OCI-LY1 (cell line): ENCODE measurements around the gene PRSS8.

Source experiments
- H2AFZ ChIP-seq: fragments of 200-600 bp; sonication (generic), shearing (Covaris generic); 2 replicates; pipeline ENCODE4 v1.6.0; 2014; ENCODE audit warnings: antibody characterized with exemption, mild to moderate bottlenecking, low read length
- H3F3A ChIP-seq: fragments of 200-600 bp; sonication (generic), shearing (Covaris generic); 2 replicates; pipeline ENCODE4 v1.6.0; 2014; ENCODE audit warnings: mild to moderate bottlenecking, antibody characterized with exemption, low read length, moderate library complexity; ENCODE audit not compliant: insufficient read depth
- H3K27ac ChIP-seq: fragments of 200-600 bp; sonication (generic); 2 replicates; pipeline ENCODE4 v1.5.1; 2014; ENCODE audit warnings: low read length, mixed run types, mild to moderate bottlenecking, low read depth; ENCODE audit not compliant: poor library complexity, severe bottlenecking
- H3K27me3 ChIP-seq: fragments of 200-600 bp; sonication (generic); 2 replicates; pipeline ENCODE4 v1.6.0; 2014; ENCODE audit warnings: antibody characterized with exemption, mild to moderate bottlenecking, low read length, moderate library complexity; ENCODE audit not compliant: insufficient read depth
- H3K36me3 ChIP-seq: fragments of 200-600 bp; sonication (generic); 2 replicates; pipeline ENCODE4 v1.6.1; 2014; ENCODE audit warnings: mild to moderate bottlenecking, antibody characterized with exemption, low read length, moderate library complexity, mixed read lengths; ENCODE audit not compliant: insufficient read depth
- H3K4me1 ChIP-seq: fragments of 200-600 bp; sonication (generic); 2 replicates; pipeline ENCODE4 v1.5.1; 2014; ENCODE audit warnings: mild to moderate bottlenecking, low read length, moderate library complexity; ENCODE audit not compliant: insufficient read depth, severe bottlenecking
- H3K4me2 ChIP-seq: fragments of 200-600 bp; sonication (generic), shearing (Covaris generic); 2 replicates; pipeline ENCODE4 v1.6.1; 2014; ENCODE audit warnings: low read length
- H3K4me3 ChIP-seq: fragments of 200-600 bp; sonication (generic); 2 replicates; pipeline ENCODE4 v1.5.1; 2014; ENCODE audit warnings: low read length, low read depth, mild to moderate bottlenecking, mixed read lengths; ENCODE audit not compliant: poor library complexity, severe bottlenecking
- H3K79me2 ChIP-seq: fragments of 200-600 bp; shearing (Covaris generic); 2 replicates; pipeline ENCODE4 v1.6.1; 2016; ENCODE audit warnings: mixed run types, low read length, mixed read lengths; ENCODE audit not compliant: insufficient read depth
- H3K9ac ChIP-seq: fragments of 200-600 bp; sonication (generic), shearing (Covaris generic); 2 replicates; pipeline ENCODE4 v1.6.1; 2014; ENCODE audit warnings: mild to moderate bottlenecking, low read length, mixed read lengths
- H3K9me2 ChIP-seq: fragments of 200-600 bp; sonication (generic), shearing (Covaris generic); 2 replicates; pipeline ENCODE4 v1.6.1; 2014; ENCODE audit warnings: low read depth, mild to moderate bottlenecking, low read length, mixed read lengths
- H3K9me3 ChIP-seq: fragments of 200-600 bp; shearing (Covaris generic); 2 replicates; pipeline ENCODE4 v1.6.1; 2014; ENCODE audit warnings: low read length, mixed read lengths
- H4K20me1 ChIP-seq: fragments of 200-600 bp; sonication (generic), shearing (Covaris generic); 2 replicates; pipeline ENCODE4 v1.6.0; 2016; ENCODE audit warnings: mild to moderate bottlenecking, low read length; ENCODE audit not compliant: insufficient read depth
- EZH2 ChIP-seq: fragments of 200-600 bp; sonication (generic), shearing (Covaris generic); IDR thresholded peaks from 2 replicates; pipeline ENCODE4 v1.8.0; 2017; ENCODE audit warnings: borderline replicate concordance, mixed run types, mild to moderate bottlenecking, antibody characterized with exemption, low read length, moderate library complexity, mixed read lengths
- TF ChIP-seq, protein P1 (sequence below): fragments of 200-600 bp; sonication (generic), shearing (Covaris generic); IDR thresholded peaks from 2 replicates; pipeline ENCODE4 v1.5.1; 2017; ENCODE audit warnings: mild to moderate bottlenecking, antibody characterized with exemption, low read length, moderate library complexity, mixed read lengths

PRSS8 gene

DNA sequence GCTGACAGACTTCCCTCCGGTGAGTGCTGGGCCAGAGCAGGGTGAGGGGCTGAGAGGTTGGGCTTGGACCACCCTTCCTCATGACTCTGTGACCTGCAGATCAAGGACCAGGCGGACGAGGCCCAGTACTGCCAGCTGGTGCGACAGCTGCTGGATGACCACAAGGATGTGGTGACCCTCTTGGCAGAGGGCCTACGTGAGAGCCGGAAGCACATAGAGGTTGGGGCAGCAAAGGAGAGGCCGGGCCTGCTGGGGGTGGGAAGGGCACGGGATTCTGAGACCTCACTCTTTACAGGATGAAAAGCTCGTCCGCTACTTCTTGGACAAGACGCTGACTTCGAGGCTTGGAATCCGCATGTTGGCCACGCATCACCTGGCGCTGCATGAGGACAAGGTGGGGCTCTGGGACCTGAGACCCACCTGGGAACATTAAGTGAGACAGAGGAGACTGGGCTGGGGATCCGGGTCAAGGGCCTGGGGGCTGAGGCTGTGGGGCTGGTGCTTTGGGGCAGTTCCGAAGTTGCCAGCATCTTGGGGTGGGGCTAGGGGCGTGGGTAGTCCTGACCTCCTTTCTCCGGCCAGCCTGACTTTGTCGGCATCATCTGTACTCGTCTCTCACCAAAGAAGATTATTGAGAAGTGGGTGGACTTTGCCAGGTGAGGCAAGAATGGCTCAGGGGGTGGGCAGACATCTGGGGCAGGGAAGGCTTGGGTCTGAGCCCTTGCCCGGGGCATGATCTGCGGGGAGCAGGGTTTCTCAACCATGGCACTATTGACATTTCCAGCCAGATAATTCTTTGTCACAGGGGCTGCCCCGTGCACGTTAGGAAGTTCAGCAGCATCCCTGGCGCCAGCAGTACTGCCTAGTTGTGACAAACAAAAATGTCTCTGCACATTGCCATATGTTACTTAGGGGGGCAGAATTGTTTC, 25.2 kb downstream of the PRSS8 start:
- H3F3A ChIP-seq, result peaks cover 5% of the 10 kb centered on the region
- no peaks in the 10 kb centered on the region for H3K27me3 ChIP-seq
- no peak overlapping the region for H3K4me2 ChIP-seq
- peaks cover 34% of the 10 kb centered on the region for H3K36me3 ChIP-seq
- no peak overlapping the region for H3K27ac ChIP-seq
- H3K4me3 ChIP-seq, result no peak overlapping the region
- TF ChIP-seq EZH2, result no peak
- TF ChIP-seq, protein P1, sequence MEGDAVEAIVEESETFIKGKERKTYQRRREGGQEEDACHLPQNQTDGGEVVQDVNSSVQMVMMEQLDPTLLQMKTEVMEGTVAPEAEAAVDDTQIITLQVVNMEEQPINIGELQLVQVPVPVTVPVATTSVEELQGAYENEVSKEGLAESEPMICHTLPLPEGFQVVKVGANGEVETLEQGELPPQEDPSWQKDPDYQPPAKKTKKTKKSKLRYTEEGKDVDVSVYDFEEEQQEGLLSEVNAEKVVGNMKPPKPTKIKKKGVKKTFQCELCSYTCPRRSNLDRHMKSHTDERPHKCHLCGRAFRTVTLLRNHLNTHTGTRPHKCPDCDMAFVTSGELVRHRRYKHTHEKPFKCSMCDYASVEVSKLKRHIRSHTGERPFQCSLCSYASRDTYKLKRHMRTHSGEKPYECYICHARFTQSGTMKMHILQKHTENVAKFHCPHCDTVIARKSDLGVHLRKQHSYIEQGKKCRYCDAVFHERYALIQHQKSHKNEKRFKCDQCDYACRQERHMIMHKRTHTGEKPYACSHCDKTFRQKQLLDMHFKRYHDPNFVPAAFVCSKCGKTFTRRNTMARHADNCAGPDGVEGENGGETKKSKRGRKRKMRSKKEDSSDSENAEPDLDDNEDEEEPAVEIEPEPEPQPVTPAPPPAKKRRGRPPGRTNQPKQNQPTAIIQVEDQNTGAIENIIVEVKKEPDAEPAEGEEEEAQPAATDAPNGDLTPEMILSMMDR, result no peak
- no peaks in the 10 kb centered on the region for H3K79me2 ChIP-seq
- H3K9ac ChIP-seq, result no peak overlapping the region
- no peaks in the 10 kb centered on the region for H4K20me1 ChIP-seq
- H3K9me2 ChIP-seq, result no peaks in the 10 kb centered on the region
- H3K9me3 ChIP-seq, result no peaks in the 10 kb centered on the region
- no peak overlapping the region for H2AFZ ChIP-seq
- H3K4me1 ChIP-seq, result peaks cover 25% of the 10 kb centered on the region

DNA sequence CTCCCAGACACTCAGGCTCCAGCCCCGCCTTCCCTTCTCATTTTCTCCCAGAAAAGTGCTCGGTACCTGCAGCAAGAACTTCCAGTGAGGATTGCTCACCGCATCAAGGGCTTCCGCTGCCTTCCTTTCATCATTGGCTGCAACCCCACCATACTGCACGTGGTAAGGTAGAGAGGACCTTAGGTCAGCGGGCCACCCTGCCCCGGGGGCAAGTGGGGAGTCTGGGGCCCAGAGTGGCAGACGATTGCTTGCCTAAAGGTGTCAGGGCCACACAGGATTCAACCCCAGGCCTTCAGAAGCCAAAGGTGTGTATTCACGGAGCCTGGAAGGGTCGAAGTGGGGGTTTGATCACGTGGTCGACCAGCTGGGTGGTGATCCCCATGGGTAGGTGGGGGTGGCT, 25.9 kb downstream of the PRSS8 start:
- H3K9ac ChIP-seq, result no peak overlapping the region
- no peaks in the 10 kb centered on the region for H3K9me3 ChIP-seq
- no peaks in the 10 kb centered on the region for H3K9me2 ChIP-seq
- H3K4me3 ChIP-seq, result no peak overlapping the region
- H3K4me1 ChIP-seq, result peaks cover 25% of the 10 kb centered on the region
- H3K79me2 ChIP-seq, result no peaks in the 10 kb centered on the region
- no peaks in the 10 kb centered on the region for H3K27me3 ChIP-seq
- no peak overlapping the region for H3K27ac ChIP-seq
- TF ChIP-seq, protein P1, result no peak
- no peak for TF ChIP-seq EZH2
- no peak overlapping the region for H3K4me2 ChIP-seq
- H3K36me3 ChIP-seq, result peaks cover 34% of the 10 kb centered on the region
- no peaks in the 10 kb centered on the region for H4K20me1 ChIP-seq
- H3F3A ChIP-seq, result peaks cover 5% of the 10 kb centered on the region
- no peak overlapping the region for H2AFZ ChIP-seq

DNA sequence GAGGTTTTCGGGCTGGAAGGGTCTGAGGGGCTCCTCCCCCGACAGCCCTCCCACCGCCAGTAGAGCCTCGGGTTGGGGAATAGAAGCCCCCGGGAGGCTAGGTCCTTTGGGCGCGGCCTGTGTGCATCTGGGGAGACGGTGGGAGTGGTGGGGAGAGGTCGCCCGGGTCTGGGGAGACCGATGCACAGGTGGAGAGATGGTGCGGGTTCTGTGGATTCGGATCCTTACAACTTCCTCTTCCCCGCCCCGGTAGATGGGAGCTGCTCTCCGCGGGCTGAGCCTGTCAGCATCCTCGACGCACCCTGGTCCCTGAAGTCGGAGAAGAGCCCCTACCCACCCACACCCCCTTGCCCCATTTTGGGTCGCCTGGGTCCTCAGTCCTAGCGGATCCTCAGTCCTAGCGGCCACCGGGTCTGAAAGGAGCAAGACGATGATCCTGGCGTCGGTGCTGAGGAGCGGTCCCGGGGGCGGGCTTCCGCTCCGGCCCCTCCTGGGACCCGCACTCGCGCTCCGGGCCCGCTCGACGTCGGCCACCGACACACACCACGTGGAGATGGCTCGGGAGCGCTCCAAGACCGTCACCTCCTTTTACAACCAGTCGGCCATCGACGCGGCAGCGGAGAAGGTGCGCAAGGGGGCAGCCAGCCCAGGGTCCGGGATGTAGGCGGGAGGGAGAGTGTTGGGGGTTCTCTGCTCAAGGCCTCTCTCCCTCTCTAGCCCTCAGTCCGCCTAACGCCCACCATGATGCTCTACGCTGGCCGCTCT, 26.6 kb downstream of the PRSS8 start:
- Histone ChIP-seq H3K9me2 (no peaks in the 10 kb centered on the region), H3K79me2 (no peaks in the 10 kb centered on the region), H3F3A (peaks cover 5% of the 10 kb centered on the region), H3K27me3 (no peaks in the 10 kb centered on the region), H4K20me1 (no peaks in the 10 kb centered on the region), H3K36me3 (peaks cover 34% of the 10 kb centered on the region), H2AFZ (no peak overlapping the region), H3K4me1 (peaks cover 25% of the 10 kb centered on the region), H3K4me3 (peak overlapping the region; percentile 95), H3K4me2 (peak overlapping the region; percentile 94), H3K27ac (no peak overlapping the region), H3K9ac (peak overlapping the region; percentile 95), H3K9me3 (no peaks in the 10 kb centered on the region)
- TF ChIP-seq, protein P1, result no peak
- no peak for TF ChIP-seq EZH2
